Measurements from ENCODE around the gene USP40.

Gene USP40

GRCh38 chr2:233449921-233450863, 116.4 kb downstream of the USP40 start:
- H3K4me3 ChIP-seq (replicated peaks; ENCODE audit: low read depth, low read length), result no peak overlapping the region
- TF ChIP-seq, protein P1, sequence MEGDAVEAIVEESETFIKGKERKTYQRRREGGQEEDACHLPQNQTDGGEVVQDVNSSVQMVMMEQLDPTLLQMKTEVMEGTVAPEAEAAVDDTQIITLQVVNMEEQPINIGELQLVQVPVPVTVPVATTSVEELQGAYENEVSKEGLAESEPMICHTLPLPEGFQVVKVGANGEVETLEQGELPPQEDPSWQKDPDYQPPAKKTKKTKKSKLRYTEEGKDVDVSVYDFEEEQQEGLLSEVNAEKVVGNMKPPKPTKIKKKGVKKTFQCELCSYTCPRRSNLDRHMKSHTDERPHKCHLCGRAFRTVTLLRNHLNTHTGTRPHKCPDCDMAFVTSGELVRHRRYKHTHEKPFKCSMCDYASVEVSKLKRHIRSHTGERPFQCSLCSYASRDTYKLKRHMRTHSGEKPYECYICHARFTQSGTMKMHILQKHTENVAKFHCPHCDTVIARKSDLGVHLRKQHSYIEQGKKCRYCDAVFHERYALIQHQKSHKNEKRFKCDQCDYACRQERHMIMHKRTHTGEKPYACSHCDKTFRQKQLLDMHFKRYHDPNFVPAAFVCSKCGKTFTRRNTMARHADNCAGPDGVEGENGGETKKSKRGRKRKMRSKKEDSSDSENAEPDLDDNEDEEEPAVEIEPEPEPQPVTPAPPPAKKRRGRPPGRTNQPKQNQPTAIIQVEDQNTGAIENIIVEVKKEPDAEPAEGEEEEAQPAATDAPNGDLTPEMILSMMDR (IDR thresholded peaks at IDR 0.05; ENCODE audit: low read length, missing control alignments), result no peak
- DNase-seq (ENCODE audit: low read depth), result no peak

DNA sequence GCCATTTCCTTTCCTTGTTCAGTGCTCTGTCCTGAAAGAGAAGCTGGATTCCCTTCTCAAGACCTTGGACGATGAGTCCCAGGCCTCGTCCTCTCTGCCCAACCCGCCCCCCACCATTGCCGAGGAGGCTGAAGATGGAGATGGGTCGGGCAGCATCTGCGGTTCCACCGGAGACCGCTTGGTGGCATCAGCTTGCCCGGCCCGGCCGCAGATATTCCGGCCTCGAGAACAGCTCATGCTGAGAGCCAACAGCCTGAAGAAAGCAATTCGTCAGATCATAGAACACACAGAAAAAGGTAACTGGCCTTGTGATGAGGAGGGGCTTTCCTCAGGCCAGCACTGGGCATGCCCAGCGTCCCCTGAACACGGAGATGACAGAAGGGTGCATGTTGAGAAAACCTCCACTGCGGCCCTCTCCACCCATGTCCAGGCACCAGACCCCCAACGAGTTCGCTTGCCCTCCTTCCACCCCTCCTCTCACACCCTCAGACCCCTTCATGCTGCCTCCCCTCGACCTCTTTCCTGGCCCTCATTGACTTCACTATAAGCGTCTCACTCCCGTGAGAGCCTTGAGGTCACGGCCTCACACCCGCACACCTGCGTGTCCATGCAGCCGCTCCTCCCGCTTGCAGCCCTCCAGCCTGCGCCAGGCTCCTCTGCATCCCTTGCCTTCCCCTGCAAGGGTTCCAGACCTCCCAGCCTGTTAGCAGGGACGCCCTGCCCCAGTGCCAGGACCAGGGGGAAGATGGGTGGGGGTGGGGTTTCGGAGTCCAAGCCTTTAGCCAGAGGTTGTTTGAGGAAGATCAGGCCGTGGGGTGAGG, 117.3 kb downstream of the USP40 start:
- TF ChIP-seq, protein P1 (IDR thresholded peaks at IDR 0.05; ENCODE audit: low read length, missing control alignments), result peak; percentile 87
- H3K4me3 ChIP-seq (replicated peaks; ENCODE audit: low read depth, low read length), result no peak overlapping the region
- DNase-seq (ENCODE audit: low read depth), result peak; percentile 69

GRCh38 chr2:233448575-233448974, 118.0 kb downstream of the USP40 start:
- TF ChIP-seq, protein P1 (IDR thresholded peaks at IDR 0.05; ENCODE audit: low read length, missing control alignments), result no peak
- no peak for DNase-seq (ENCODE audit: low read depth)
- H3K4me3 ChIP-seq (replicated peaks; ENCODE audit: low read depth, low read length), result no peak overlapping the region

DNA sequence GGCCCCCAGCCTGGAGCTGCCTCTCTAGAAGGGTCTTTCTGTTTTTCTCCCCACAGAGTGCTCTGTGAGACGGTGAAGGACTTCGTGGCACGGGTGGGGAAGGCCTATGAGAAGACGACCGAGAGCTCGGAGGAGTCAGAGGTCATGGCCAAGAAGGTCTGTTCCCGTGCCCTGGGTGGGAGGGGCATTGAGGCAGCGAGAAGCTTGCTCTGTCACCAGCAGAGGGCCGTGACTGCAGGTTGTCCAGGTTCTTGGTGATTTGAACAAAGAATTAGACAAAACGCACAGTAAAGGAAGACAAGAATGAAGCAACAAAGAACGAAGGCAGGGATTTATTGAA, 118.4 kb downstream of the USP40 start:
- TF ChIP-seq, protein P1 (IDR thresholded peaks at IDR 0.05; ENCODE audit: low read length, missing control alignments), result peak; percentile 14
- no peak overlapping the region for H3K4me3 ChIP-seq (replicated peaks; ENCODE audit: low read depth, low read length)
- peak; percentile 14 for DNase-seq (ENCODE audit: low read depth)

GRCh38 chr2:233447506-233448219, 118.9 kb downstream of the USP40 start:
- no peak overlapping the region for H3K4me3 ChIP-seq (replicated peaks; ENCODE audit: low read depth, low read length)
- TF ChIP-seq, protein P1 (IDR thresholded peaks at IDR 0.05; ENCODE audit: low read length, missing control alignments), result no peak

GRCh38 chr2:233446606-233447305, 119.8 kb downstream of the USP40 start:
- H3K4me3 ChIP-seq (replicated peaks; ENCODE audit: low read depth, low read length), result no peak overlapping the region
- DNase-seq (ENCODE audit: low read depth), result no peak
- TF ChIP-seq, protein P1 (IDR thresholded peaks at IDR 0.05; ENCODE audit: low read length, missing control alignments), result no peak

More at GRCh38 chr2:233447506-233448219, 118.9 kb downstream of the USP40 start:
- DNase-seq (ENCODE audit: low read depth), result no peak

All from fibroblast of pulmonary artery (primary cell).